ENCODE measurements around the gene SRRM5.
"Not testable (repeated sequence)": the region's sequence is repeated elsewhere in the genome, so short reads cannot be mapped to it uniquely, and the experiment has no call there.

Gene SRRM5

DNA sequence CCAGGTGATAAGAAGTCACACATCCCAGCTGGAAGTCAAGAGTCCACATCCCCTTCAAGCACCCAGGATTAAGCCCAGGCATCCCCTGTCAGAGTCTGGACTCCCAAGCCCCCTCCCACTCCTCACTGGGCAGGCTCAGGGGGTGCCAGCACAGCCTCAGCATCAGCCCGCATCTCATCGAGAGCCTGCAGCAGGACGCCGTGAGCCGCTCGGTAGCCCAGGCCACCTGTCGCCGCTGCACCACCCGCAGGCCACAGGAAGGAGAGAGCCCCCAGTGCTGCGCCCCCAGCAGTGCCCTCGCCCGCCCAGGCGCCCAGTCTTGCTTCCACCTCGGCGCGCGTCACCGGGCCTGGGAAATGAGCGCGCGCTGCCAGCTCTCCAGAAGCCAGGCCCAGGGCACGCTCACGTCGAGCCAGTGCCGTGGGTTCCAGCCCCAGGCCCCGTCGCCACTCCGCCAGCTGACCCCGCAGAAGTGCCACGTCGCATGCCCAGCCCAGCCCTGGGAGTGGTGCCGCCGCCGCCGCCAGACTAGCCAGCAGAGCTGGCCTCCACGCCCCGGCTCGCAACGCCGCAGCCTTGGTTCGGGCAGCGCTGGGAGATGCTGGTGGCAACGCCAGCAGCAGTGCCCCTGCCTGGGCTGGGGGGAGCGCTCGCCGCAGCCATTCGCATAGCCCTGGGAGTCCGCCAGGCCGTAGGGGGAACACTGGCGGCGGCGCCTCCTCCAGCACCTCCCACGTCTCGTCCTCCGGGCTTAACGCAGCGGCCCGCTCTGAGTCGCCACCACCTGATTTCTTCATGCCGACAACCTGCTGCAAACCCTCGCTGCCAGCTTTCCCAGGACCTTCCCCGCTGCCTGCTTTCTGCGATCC is 19.8 kb upstream of the SRRM5 start:
- DNase-seq (ENCODE audit: low read depth, low spot score), result no peak

- no peak for DNase-seq (ENCODE audit: low read depth, low spot score)
Observed at GRCh38 chr19:43592800-43593350, 19.0 kb upstream of the SRRM5 start.

DNA sequence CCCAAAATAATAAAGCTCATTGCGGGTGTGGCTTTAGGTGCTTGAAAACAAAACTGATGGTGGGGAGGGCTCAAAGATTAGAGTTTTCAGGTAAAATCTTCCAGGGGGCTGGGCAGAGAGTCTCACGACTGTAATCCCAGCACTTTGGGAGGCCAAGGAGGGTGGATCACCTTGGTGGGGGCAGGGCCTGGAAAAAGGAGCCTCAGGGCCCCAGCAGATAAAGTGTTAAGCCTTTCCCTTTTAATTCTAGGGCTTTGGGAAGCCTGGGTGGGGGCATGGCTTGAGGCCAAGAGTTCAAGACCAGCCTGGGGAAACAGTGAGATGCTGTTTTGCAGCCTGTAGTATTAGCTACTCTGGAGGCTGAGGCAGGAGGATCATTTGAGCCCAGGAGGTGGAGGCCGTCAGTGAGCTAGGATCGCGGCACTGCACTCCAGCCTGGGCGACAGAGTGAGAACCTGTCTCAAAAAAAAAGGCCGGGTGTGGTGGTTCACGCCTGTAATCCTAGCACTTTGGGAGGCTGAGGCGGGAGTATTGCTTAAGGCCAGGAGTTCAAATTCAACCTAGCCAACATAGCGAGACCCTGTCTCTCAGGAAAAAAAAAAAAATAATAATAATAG is 17.7 kb upstream of the SRRM5 start:
- DNase-seq (ENCODE audit: low read depth, low spot score), result no peak

- peak; percentile 18 for DNase-seq (ENCODE audit: low read depth, low spot score)
Observed at GRCh38 chr19:43594710-43595604, 16.9 kb upstream of the SRRM5 start.

GRCh38 chr19:43595605-43595998 is 16.3 kb upstream of the SRRM5 start:
- no peak for DNase-seq (ENCODE audit: low read depth, low spot score)

DNA sequence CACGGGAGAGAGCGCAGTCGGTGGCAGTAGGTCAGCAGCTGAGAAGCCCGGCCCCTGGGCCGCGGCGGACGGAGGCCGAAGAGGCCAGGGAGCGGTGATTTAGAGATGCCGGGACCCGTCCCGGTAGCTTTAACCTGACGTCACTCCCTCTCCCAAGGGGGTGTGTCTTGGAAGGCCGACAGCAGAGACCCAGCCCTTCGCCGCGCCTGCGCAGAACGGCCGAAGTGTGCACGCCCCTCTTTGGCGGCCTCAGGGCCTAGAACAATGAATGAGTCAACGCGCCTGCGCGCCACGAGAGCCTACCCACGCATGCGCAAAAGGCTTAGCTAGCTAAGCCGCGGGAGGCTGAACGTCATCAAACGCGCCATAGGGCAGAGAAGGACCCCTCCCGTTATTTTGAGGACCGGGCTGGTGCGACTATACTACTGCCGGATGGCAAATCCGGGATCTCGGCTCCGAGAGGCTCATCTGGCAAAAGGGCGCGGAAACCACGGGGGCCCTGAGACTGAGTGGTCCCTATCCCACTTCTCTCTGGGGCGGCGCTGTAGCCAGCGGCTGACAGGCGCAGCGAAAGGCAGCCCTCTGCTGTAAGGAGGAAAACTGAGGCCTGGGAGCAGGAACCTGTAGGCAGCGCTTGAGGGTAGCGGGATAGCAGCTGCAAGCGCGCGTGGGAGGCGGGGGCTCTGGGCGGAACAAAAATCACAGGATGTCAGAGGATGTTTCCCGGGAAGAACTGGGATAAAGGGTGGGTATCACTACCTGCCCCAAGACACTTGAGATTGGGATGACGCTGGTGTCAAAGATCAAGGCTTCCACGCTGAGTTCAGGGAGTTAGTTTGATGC is 15.7 kb upstream of the SRRM5 start, which contains the start of the genes IRGQ and ZNF576:
TSS of gene IRGQ (minus strand) at position 136 of the 843 bp plus-strand sequence. CDS start 796 bp downstream, outside the sequence.
TSS of gene ZNF576 (plus strand) at position 597 of the 843 bp plus-strand sequence. CDS start 514 bp downstream, outside the sequence.
- DNase-seq (ENCODE audit: low read depth, low spot score), result peak; percentile 98

DNA sequence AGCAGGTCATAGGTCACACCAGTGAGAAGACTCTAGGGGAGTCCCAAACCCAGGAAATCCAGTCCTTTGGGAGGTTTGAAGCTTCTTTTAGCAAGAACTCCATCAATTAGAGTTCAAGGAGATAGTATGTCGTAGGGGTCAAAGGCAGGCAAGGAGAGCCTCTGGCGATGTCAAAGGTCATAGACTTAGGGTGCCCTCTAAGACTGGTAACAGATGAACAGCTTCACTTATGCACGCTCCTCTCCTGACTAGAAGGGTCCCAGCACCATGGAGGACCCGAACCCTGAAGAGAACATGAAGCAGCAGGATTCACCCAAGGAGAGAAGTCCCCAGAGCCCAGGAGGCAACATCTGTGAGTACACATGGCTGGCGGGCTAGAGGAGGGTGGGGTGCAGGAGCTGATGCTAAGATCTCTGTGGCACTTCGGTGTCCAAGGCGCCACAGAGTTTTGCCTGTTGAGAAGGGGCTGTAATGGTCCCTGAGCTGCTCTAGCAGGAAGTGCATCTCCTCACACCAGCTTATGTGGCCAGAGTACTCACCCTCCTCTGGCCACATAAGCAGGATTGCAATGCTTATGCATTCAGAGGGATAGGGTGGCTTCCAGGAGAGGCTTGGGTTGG is 14.9 kb upstream of the SRRM5 start:
- no peak for DNase-seq (ENCODE audit: low read depth, low spot score)

- DNase-seq (ENCODE audit: low read depth, low spot score), result no peak
Observed at GRCh38 chr19:43597876-43598275, 14.0 kb upstream of the SRRM5 start.

GRCh38 chr19:43598445-43599240 is 13.2 kb upstream of the SRRM5 start:
- no peak for DNase-seq (ENCODE audit: low read depth, low spot score)

DNA sequence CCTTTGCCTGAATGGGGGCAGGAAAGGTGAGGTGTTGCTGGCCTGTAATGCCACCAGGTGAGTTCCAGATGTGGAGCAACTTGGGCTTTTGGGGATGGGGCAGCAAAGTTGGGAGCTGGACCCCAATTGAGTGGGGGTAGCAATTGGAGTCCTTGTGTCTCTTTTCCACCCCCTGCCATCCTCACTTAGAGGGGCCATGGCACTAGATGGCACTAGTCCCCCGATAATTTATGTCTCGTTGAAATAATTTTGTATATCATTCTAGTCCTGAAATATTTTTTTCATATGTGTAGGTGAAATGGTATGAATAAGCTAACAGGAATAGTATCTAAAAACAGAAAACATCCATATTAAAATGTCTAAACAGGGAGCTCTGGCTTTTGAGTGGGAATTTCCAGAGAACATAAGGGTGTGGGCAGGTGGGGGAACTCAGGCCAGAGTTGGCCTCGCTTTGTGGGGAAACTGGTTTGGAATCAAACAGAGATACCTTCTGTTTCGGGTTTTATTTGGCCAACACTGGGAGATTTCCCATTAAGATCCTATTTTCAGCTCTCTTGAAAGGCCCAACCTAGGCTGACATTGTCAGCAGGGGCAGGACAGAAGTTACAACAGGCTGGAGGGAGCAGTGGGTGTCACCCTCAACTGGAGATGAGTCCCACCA is 12.1 kb upstream of the SRRM5 start:
- no peak for DNase-seq (ENCODE audit: low read depth, low spot score)

GRCh38 chr19:43600326-43600725 is 11.6 kb upstream of the SRRM5 start:
- DNase-seq (ENCODE audit: low read depth, low spot score), result not testable (repeated sequence)

- no peak for DNase-seq (ENCODE audit: low read depth, low spot score)
Observed at GRCh38 chr19:43605875-43606568, 5.9 kb upstream of the SRRM5 start.

DNA sequence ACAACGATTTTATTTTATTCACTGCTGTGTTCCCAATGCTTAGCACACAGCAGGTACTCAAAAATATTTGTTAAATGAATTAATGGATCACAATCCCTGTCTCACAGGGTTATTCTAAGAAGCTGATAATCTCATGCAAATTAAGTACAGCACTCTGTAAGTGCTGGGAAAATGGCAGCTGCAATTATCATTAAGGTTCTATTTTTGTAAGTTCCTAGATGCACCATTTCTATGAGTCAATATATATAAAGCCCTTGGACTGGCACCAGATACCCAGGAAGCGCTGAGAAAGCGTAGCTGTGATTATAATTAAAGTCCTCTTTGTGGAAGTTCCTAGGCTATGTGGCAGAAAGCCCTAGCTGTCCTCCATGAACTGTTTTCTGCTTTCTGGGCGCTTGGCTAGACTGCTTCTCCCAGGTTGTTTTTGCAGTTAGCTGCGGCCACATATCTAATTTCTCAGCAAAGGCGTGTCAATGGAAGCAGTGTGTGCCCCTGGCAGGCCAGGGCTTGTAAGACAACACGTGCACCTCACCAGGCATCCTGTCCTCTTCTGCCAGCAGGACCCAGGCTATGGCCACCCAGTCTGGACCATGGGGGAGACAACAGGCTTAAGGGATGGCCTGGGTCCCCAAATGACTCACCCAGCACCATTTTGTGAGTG is 5.2 kb upstream of the SRRM5 start:
- no peak for DNase-seq (ENCODE audit: low read depth, low spot score)

- no peak for DNase-seq (ENCODE audit: low read depth, low spot score)
Observed at GRCh38 chr19:43607238-43608205, 4.4 kb upstream of the SRRM5 start.

GRCh38 chr19:43609872-43610271 is 2.0 kb upstream of the SRRM5 start:
- DNase-seq (ENCODE audit: low read depth, low spot score), result no peak

GRCh38 chr19:43610493-43610892 is 1.4 kb upstream of the SRRM5 start:
- no peak for DNase-seq (ENCODE audit: low read depth, low spot score)
